Gastroesophageal sphincter (tissue), 3 donors: ENCODE results near the gene SLC32A1.

Experiments
- EP300 ChIP-seq: sonication (generic); formaldehyde crosslinking; IDR thresholded peaks from one replicate; pipeline ENCODE4 v1.6.1; 2017; ENCODE audit warnings: antibody characterized with exemption, mild to moderate bottlenecking
- POLR2A ChIP-seq, 2 donors: fragments of 450-650 bp; IDR thresholded peaks; one replicate each; pipeline ENCODE4 v1.6.1; 2017; ENCODE audit warnings: antibody characterized with exemption in 2 of 2, mild to moderate bottlenecking in 2 of 2, moderate library complexity in 1 of 2
- POLR2AphosphoS5 ChIP-seq: sonication (generic); formaldehyde crosslinking; IDR thresholded peaks from one replicate; pipeline ENCODE4 v1.6.1; 2017; ENCODE audit warnings: antibody characterized with exemption
- TF ChIP-seq, protein P1 (sequence below), 4 experiments: fragments of 200-600 bp in 2 of 4; fragments of 450-650 bp in 2 of 4; sonication (generic) in 1 of 4; IDR thresholded peaks; one replicate each; pipeline ENCODE4 v1.5.1; 2017 to 2019; ENCODE audit warnings: antibody characterized with exemption in 4 of 4, mild to moderate bottlenecking in 2 of 4, moderate library complexity in 2 of 4

DNA sequence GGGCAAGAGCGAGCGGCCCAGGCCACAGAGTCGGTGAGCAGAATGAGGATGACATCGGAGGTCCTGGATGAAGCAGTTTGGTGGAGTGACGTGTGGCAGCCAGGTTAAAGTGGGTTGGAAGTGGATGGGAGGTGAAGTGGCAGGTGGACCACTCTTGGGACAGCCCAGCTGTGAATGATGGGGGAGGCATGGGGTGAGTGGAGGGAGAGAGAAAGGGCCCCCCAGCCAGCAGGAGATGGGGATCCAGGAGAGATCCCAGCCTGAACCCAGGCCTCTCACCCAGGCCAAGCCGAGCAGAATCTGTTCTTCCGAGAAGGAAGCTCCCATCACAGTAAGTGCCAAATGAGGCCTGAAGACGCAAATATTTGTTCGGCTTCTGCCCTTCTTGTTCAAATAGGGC is 27.0 kb upstream of the SLC32A1 start:
- TF ChIP-seq, protein P1, sequence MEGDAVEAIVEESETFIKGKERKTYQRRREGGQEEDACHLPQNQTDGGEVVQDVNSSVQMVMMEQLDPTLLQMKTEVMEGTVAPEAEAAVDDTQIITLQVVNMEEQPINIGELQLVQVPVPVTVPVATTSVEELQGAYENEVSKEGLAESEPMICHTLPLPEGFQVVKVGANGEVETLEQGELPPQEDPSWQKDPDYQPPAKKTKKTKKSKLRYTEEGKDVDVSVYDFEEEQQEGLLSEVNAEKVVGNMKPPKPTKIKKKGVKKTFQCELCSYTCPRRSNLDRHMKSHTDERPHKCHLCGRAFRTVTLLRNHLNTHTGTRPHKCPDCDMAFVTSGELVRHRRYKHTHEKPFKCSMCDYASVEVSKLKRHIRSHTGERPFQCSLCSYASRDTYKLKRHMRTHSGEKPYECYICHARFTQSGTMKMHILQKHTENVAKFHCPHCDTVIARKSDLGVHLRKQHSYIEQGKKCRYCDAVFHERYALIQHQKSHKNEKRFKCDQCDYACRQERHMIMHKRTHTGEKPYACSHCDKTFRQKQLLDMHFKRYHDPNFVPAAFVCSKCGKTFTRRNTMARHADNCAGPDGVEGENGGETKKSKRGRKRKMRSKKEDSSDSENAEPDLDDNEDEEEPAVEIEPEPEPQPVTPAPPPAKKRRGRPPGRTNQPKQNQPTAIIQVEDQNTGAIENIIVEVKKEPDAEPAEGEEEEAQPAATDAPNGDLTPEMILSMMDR (IDR thresholded peaks at IDR 0.05) = no peak
- no peak for TF ChIP-seq EP300
- TF ChIP-seq POLR2A (IDR thresholded peaks at IDR 0.05) = no peak
- no peak for TF ChIP-seq POLR2AphosphoS5
